ENCODE data around the gene GALNT14.

DNA sequence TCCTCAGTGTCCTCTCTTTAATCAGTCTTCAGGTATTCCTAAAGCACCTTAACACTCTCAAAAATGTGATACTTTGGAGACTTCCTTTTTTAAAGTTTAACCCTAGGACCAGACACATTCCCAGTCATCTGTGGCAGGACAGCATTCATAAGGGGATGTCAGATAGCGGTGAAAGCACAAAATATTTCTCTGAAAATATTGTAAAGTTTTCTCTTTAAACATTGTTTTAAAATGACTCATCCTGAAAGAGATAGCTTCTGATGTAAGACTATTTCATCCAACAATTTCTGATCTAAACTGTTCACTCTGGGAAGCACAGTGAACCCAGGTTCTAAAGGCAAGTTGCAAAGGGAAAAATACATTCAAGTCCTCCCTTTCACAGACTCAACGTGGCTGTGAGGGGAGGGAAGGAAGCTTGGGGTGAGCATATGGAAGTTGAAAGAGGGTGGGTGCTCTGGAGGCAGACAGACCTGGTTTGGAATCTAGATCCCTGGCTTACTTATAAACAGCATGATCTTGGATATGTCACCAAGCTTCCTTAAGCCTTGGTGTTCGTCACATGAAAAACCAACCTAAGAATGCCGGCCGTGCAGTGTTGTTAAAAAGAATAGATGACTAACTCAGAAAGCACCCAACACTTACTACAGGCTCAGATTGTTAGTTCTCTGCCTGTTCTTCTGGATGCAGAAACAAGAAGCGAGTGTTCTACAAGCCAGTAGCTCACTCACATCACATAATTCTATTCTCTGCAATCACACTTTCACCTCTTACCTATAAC, 12.1 kb downstream of the GALNT14 start:
- TF ChIP-seq, protein P1, sequence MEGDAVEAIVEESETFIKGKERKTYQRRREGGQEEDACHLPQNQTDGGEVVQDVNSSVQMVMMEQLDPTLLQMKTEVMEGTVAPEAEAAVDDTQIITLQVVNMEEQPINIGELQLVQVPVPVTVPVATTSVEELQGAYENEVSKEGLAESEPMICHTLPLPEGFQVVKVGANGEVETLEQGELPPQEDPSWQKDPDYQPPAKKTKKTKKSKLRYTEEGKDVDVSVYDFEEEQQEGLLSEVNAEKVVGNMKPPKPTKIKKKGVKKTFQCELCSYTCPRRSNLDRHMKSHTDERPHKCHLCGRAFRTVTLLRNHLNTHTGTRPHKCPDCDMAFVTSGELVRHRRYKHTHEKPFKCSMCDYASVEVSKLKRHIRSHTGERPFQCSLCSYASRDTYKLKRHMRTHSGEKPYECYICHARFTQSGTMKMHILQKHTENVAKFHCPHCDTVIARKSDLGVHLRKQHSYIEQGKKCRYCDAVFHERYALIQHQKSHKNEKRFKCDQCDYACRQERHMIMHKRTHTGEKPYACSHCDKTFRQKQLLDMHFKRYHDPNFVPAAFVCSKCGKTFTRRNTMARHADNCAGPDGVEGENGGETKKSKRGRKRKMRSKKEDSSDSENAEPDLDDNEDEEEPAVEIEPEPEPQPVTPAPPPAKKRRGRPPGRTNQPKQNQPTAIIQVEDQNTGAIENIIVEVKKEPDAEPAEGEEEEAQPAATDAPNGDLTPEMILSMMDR (IDR thresholded peaks at IDR 0.05; ENCODE audit: borderline replicate concordance, extremely low read depth, low read length, poor library complexity, severe bottlenecking), result no peak
- TF ChIP-seq EZH2 (IDR thresholded peaks at IDR 0.05; ENCODE audit: borderline replicate concordance, low read depth, low read length, severe bottlenecking), result no peak
